ENCODE measurements around the gene CCL11.

GRCh38 chr17:34337701-34338100 is 52.2 kb downstream of the CCL11 start:
- TF ChIP-seq CTCF (IDR thresholded peaks at IDR 0.05) (no peak), RELA (CRISPR knock-in tag; IDR thresholded peaks at IDR 0.05; ENCODE audit: borderline replicate concordance) (no peak), AFF4 (CRISPR knock-in tag; IDR thresholded peaks at IDR 0.05; ENCODE audit: borderline replicate concordance) (no peak), ATF3 (CRISPR knock-in tag; conservative IDR thresholded peaks at IDR 0.05) (no peak), ATF6 (CRISPR knock-in tag; IDR thresholded peaks at IDR 0.05) (no peak), NR2C2 (CRISPR knock-in tag; IDR thresholded peaks at IDR 0.05) (no peak), ZNF121 (CRISPR knock-in tag; IDR thresholded peaks at IDR 0.05) (no peak), MAX (CRISPR knock-in tag; IDR thresholded peaks at IDR 0.05) (no peak), ELF4 (CRISPR knock-in tag; IDR thresholded peaks at IDR 0.05; ENCODE audit: low read depth) (no peak), IRF2 (CRISPR knock-in tag; IDR thresholded peaks at IDR 0.05; ENCODE audit: borderline replicate concordance, low read depth) (no peak)
- TF ChIP-seq, protein P1, sequence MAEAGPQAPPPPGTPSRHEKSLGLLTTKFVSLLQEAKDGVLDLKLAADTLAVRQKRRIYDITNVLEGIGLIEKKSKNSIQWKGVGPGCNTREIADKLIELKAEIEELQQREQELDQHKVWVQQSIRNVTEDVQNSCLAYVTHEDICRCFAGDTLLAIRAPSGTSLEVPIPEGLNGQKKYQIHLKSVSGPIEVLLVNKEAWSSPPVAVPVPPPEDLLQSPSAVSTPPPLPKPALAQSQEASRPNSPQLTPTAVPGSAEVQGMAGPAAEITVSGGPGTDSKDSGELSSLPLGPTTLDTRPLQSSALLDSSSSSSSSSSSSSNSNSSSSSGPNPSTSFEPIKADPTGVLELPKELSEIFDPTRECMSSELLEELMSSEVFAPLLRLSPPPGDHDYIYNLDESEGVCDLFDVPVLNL (CRISPR knock-in tag; IDR thresholded peaks at IDR 0.05; ENCODE audit: borderline replicate concordance, low read depth) = no peak
- TF ChIP-seq, protein P2, sequence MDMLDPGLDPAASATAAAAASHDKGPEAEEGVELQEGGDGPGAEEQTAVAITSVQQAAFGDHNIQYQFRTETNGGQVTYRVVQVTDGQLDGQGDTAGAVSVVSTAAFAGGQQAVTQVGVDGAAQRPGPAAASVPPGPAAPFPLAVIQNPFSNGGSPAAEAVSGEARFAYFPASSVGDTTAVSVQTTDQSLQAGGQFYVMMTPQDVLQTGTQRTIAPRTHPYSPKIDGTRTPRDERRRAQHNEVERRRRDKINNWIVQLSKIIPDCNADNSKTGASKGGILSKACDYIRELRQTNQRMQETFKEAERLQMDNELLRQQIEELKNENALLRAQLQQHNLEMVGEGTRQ (CRISPR knock-in tag; IDR thresholded peaks at IDR 0.05) = no peak

All from WTC11 (cell line).